Hepatocyte (in vitro differentiated cells): ENCODE measurements around the gene COL8A2. TPM values are rescaled to one million over a fixed set of nuclear protein-coding genes. Genes with fewer than 3 reads are reported as not detected.

Source experiments
- DNase-seq: peaks from one replicate; pipeline ENCODE4 v3.0.0-alpha.2; 2016; ENCODE audit warnings: low spot score
- H2AFZ ChIP-seq: fragments of 200-600 bp; sonication (generic); 2 replicates; pipeline ENCODE4 v1.6.0; 2016; ENCODE audit warnings: antibody characterized with exemption, mild to moderate bottlenecking
- H3K27ac ChIP-seq: fragments of 200-600 bp; sonication (generic); 2 replicates; pipeline ENCODE4 v1.5.1; 2016; ENCODE audit warnings: mild to moderate bottlenecking
- H3K27me3 ChIP-seq: fragments of 200-600 bp; sonication (generic); 2 replicates; pipeline ENCODE4 v1.6.1; 2016
- H3K36me3 ChIP-seq: fragments of 200-600 bp; sonication (generic); replicated peaks from 2 replicates; pipeline ENCODE4 v1.5.1; 2016; ENCODE audit warnings: low read depth; ENCODE audit not compliant: insufficient read depth
- H3K4me1 ChIP-seq: fragments of 200-600 bp; sonication (generic); 2 replicates; pipeline ENCODE4 v1.5.1; 2016; ENCODE audit warnings: mild to moderate bottlenecking, moderate library complexity; ENCODE audit not compliant: insufficient read depth
- H3K4me2 ChIP-seq: fragments of 200-600 bp; sonication (generic); 2 replicates; pipeline ENCODE4 v1.6.0; 2016
- H3K4me3 ChIP-seq: fragments of 200-600 bp; sonication (generic); 2 replicates; pipeline ENCODE4 v1.5.1; 2016; ENCODE audit warnings: mild to moderate bottlenecking
- H3K79me2 ChIP-seq: fragments of 200-600 bp; sonication (generic); 2 replicates; pipeline ENCODE4 v1.6.0; 2017; ENCODE audit warnings: mild to moderate bottlenecking
- H3K9me2 ChIP-seq: fragments of 200-600 bp; sonication (generic); replicated peaks from 2 replicates; pipeline ENCODE4 v1.6.0; 2017; ENCODE audit warnings: mild to moderate bottlenecking; ENCODE audit not compliant: insufficient read depth
- H3K9me3 ChIP-seq: fragments of 200-600 bp; sonication (generic); 2 replicates; pipeline ENCODE4 v1.5.1; 2016; ENCODE audit warnings: low read depth, mild to moderate bottlenecking
- H4K20me1 ChIP-seq: fragments of 200-600 bp; sonication (generic); 2 replicates; pipeline ENCODE4 v1.6.0; 2016; ENCODE audit warnings: mild to moderate bottlenecking; ENCODE audit not compliant: insufficient read depth, poor library complexity, severe bottlenecking
- CTCF ChIP-seq: fragments of 200-600 bp; sonication (generic); IDR thresholded peaks from 2 replicates; pipeline ENCODE4 v1.5.1; 2016; ENCODE audit warnings: antibody characterized with exemption, mild to moderate bottlenecking; ENCODE audit not compliant: poor library complexity
- EZH2 ChIP-seq: fragments of 200-600 bp; sonication (generic); IDR thresholded peaks from 2 replicates; pipeline ENCODE4 v1.6.1; 2016; ENCODE audit warnings: antibody characterized with exemption, mild to moderate bottlenecking, borderline replicate concordance
- EZH2phosphoT487 ChIP-seq: fragments of 200-600 bp; sonication (generic); IDR thresholded peaks from one replicate; pipeline ENCODE4 v1.6.1; 2018; ENCODE audit warnings: antibody characterized with exemption, mild to moderate bottlenecking, low read depth, moderate library complexity; ENCODE audit not compliant: unreplicated experiment, severe bottlenecking
- WGBS: methylation state at CpG from one replicate; pipeline ENCODE4 v1.1.6; 2016; ENCODE audit warnings: low lambda C conversion rate; ENCODE audit errors: missing lambda C conversion rate; 5-methylcytosine and 5-hydroxymethylcytosine counted together
- polyA plus RNA-seq: library from polyadenylated mRNA; unstranded; fragments of >200 nt; fragmentation: Nextera tagmentation; extraction: Ambion mirVana; gene quantifications from 2 replicates; pipeline ENCODE4 v1.2.1, GENCODE V29; 2016
- total RNA-seq: library from RNA; depleted of rRNA; stranded (reverse); fragments of >200 nt; gene quantifications from 2 replicates; pipeline ENCODE4 v1.2.3, GENCODE V29; 2014

COL8A2 gene
- total and polyA plus RNA-seq, 2 experiments from 2014 or later: 44.8 to 59.4 TPM

DNA sequence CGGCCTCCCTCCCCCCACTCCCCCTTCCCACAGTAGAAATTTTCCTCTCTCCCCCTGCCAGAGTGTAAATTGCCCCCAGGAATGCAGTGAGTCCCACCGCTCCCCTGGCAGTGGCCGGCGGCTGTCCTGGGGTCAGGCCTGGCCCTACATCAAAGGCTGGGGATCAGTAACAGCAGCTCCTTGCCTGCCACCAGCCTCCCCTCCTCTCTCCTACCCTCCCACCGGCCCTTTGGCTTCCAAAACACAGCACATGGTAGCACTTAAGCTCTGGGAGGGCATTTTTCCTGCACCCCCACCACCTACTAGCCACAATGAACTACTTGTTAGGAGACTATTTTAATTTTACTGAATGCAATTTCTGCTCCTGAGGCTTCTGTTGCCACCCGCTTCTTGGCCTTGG, 9.0 kb upstream of the COL8A2 start:
- no peaks in the 10 kb centered on the region for H3K36me3 ChIP-seq
- H2AFZ ChIP-seq: no peak overlapping the region
- no peaks in the 10 kb centered on the region for H4K20me1 ChIP-seq
- no peak for TF ChIP-seq EZH2phosphoT487
- TF ChIP-seq CTCF: no peak
- TF ChIP-seq EZH2: no peak
- DNase-seq: peak; percentile 7
- 55% methylated on average over 3 of the region's 6 CpGs for WGBS
- no peaks in the 10 kb centered on the region for H3K9me2 ChIP-seq
- no peak overlapping the region for H3K4me3 ChIP-seq
- no peaks in the 10 kb centered on the region for H3K27me3 ChIP-seq
- no peaks in the 10 kb centered on the region for H3K9me3 ChIP-seq
- H3K79me2 ChIP-seq: no peaks in the 10 kb centered on the region
- H3K4me2 ChIP-seq: no peak overlapping the region
- H3K4me1 ChIP-seq: peaks cover 4% of the 10 kb centered on the region
- H3K27ac ChIP-seq: peak overlapping the region; percentile 36

GRCh38 chr1:36133484-36133883, 8.5 kb upstream of the COL8A2 start:
- Histone ChIP-seq H3K27me3 (no peaks in the 10 kb centered on the region), H3K79me2 (no peaks in the 10 kb centered on the region), H3K9me3 (no peaks in the 10 kb centered on the region), H3K4me3 (no peak overlapping the region), H3K36me3 (no peaks in the 10 kb centered on the region), H4K20me1 (no peaks in the 10 kb centered on the region), H3K9me2 (no peaks in the 10 kb centered on the region), H3K27ac (peak overlapping the region; percentile 36), H3K4me1 (peaks cover 5% of the 10 kb centered on the region), H3K4me2 (no peak overlapping the region), H2AFZ (no peak overlapping the region)
- TF ChIP-seq EZH2: no peak
- no peak for TF ChIP-seq CTCF
- TF ChIP-seq EZH2phosphoT487: no peak
- peak; percentile 86 for DNase-seq
- WGBS: 76% methylated on average over 3 of the region's 3 CpGs

GRCh38 chr1:36132029-36132428, 7.0 kb upstream of the COL8A2 start:
- Histone ChIP-seq H3K4me3 (no peak overlapping the region), H3K4me2 (no peak overlapping the region), H2AFZ (no peak overlapping the region), H4K20me1 (no peaks in the 10 kb centered on the region), H3K79me2 (no peaks in the 10 kb centered on the region), H3K36me3 (no peaks in the 10 kb centered on the region), H3K27ac (no peak overlapping the region), H3K27me3 (no peaks in the 10 kb centered on the region), H3K9me3 (no peaks in the 10 kb centered on the region), H3K9me2 (no peaks in the 10 kb centered on the region), H3K4me1 (peaks cover 19% of the 10 kb centered on the region)
- no peak for DNase-seq
- 86% methylated on average over 3 of the region's 3 CpGs for WGBS
- TF ChIP-seq CTCF: no peak
- TF ChIP-seq EZH2phosphoT487: no peak
- no peak for TF ChIP-seq EZH2

- H4K20me1 ChIP-seq: no peaks in the 10 kb centered on the region
- H3K27ac ChIP-seq: no peak overlapping the region
- no peak overlapping the region for H3K4me3 ChIP-seq
- H3K27me3 ChIP-seq: peaks cover 16% of the 10 kb centered on the region
- H3K36me3 ChIP-seq: no peaks in the 10 kb centered on the region
- H3K9me3 ChIP-seq: no peaks in the 10 kb centered on the region
- DNase-seq: no peak
- peaks cover 25% of the 10 kb centered on the region for H3K4me1 ChIP-seq
- no peaks in the 10 kb centered on the region for H3K79me2 ChIP-seq
- TF ChIP-seq CTCF: no peak
- TF ChIP-seq EZH2phosphoT487: no peak
- TF ChIP-seq EZH2: no peak
- no peak overlapping the region for H3K4me2 ChIP-seq
- H2AFZ ChIP-seq: no peak overlapping the region
- 94% methylated on average over 3 of the region's 3 CpGs for WGBS
- H3K9me2 ChIP-seq: no peaks in the 10 kb centered on the region
Measured at GRCh38 chr1:36128905-36129206, 3.8 kb upstream of the COL8A2 start.
